Mucosa of rectum (tissue), 2 donors: ENCODE results near the gene RNF224.
"Not testable (repeated sequence)": the region's sequence is repeated elsewhere in the genome, so short reads cannot be mapped to it uniquely, and the experiment has no call there.

ENCODE experiments used
- H3K27ac ChIP-seq, 2 donors: one replicate each; pipeline ENCODE4 v1.7.0; 2013; ENCODE audit warnings: inconsistent platforms in 2 of 2, low read depth in 2 of 2, low read length in 2 of 2
- H3K27me3 ChIP-seq, 2 donors: one replicate each; pipeline ENCODE4 v1.7.0; 2013; ENCODE audit warnings: low read length in 2 of 2; ENCODE audit not compliant: control insufficient read depth in 2 of 2, insufficient read depth in 2 of 2
- H3K36me3 ChIP-seq, 2 donors: one replicate each; pipeline ENCODE4 v1.7.0; 2013; ENCODE audit warnings: low read length in 2 of 2; ENCODE audit not compliant: control insufficient read depth in 2 of 2, insufficient read depth in 2 of 2
- H3K4me1 ChIP-seq, 2 donors: one replicate each; pipeline ENCODE4 v1.7.0; 2013; ENCODE audit warnings: low read length in 2 of 2, mild to moderate bottlenecking in 1 of 2; ENCODE audit not compliant: control insufficient read depth in 2 of 2, insufficient read depth in 2 of 2
- H3K4me3 ChIP-seq, 2 donors: one replicate each; pipeline ENCODE4 v1.7.0; 2013; ENCODE audit warnings: low read length in 2 of 2
- H3K9ac ChIP-seq, 2 donors: one replicate each; pipeline ENCODE4 v1.7.0; 2013; ENCODE audit warnings: low read length in 2 of 2, low read depth in 1 of 2, mild to moderate bottlenecking in 1 of 2
- H3K9me3 ChIP-seq, 2 donors: one replicate each; pipeline ENCODE4 v1.7.0; 2013; ENCODE audit warnings: low read length in 2 of 2; ENCODE audit not compliant: control insufficient read depth in 2 of 2
- donor health status: healthy.
- donor health status: Normal muscosa, but diverticular disease.

RNF224 gene

GRCh38 chr9:137234758-137235423 lies 7.6 kb downstream of the RNF224 start:
- Histone ChIP-seq H3K4me1 (peaks cover 38 to 42% of the 10 kb centered on the region in 2 donors), H3K27me3 (peaks cover 13 to 31% of the 10 kb centered on the region in 2 donors), H3K9ac (no peak overlapping the region)

GRCh38 chr9:137235424-137236237 lies 8.3 kb downstream of the RNF224 start:
- Histone ChIP-seq H3K36me3 (no peaks in the 10 kb centered on the region), H3K27ac (no peak overlapping the region), H3K4me1 (peaks cover 36 to 43% of the 10 kb centered on the region in 2 donors), H3K27me3 (peaks cover 13 to 29% of the 10 kb centered on the region in 2 donors), H3K9ac (peak overlapping the region in 1 of 2 donors; percentile 65), H3K4me3 (no peak overlapping the region), H3K9me3 (no peaks in the 10 kb centered on the region)

More at GRCh38 chr9:137234758-137235423, 7.6 kb downstream of the RNF224 start:
- H3K9me3 ChIP-seq, result no peaks in the 10 kb centered on the region
- no peak overlapping the region for H3K4me3 ChIP-seq
- H3K27ac ChIP-seq, result no peak overlapping the region
- H3K36me3 ChIP-seq, result no peaks in the 10 kb centered on the region

- no peaks in the 10 kb centered on the region for H3K36me3 ChIP-seq
- peaks cover 11 to 28% of the 10 kb centered on the region in 2 donors for H3K27me3 ChIP-seq
- peaks cover 36 to 43% of the 10 kb centered on the region in 2 donors for H3K4me1 ChIP-seq
- H3K9ac ChIP-seq, result peak overlapping the region; percentile 63 to 65
- peak overlapping the region in 1 of 2 donors; percentile 23 for H3K27ac ChIP-seq
- peak overlapping the region; percentile 13 to 50 for H3K4me3 ChIP-seq
- no peaks in the 10 kb centered on the region for H3K9me3 ChIP-seq
These were observed 9.1 kb downstream of the RNF224 start for GRCh38 chr9:137236238-137236935.

GRCh38 chr9:137236936-137237421 lies 9.7 kb downstream of the RNF224 start:
- Histone ChIP-seq H3K27me3 (peaks cover 11 to 22% of the 10 kb centered on the region in 2 donors), H3K27ac (peak overlapping the region; percentile 75 to 80), H3K9ac (peak overlapping the region; percentile 63 to 65), H3K4me3 (peak overlapping the region; percentile 13 to 50), H3K9me3 (no peaks in the 10 kb centered on the region), H3K36me3 (peaks cover 0 to under 1% of the 10 kb centered on the region in 2 donors), H3K4me1 (peaks cover 36 to 43% of the 10 kb centered on the region in 2 donors)

- Histone ChIP-seq H3K36me3 (peaks cover 6 to 11% of the 10 kb centered on the region in 2 donors), H3K27ac (peak overlapping the region; percentile 75 to 80), H3K4me3 (peak overlapping the region in 1 of 2 donors; percentile 22), H3K9me3 (no peaks in the 10 kb centered on the region), H3K27me3 (peaks cover 11 to 14% of the 10 kb centered on the region in 2 donors), H3K9ac (peak overlapping the region in 1 of 2 donors; percentile 65), H3K4me1 (peaks cover 43 to 47% of the 10 kb centered on the region in 2 donors)
These were observed 10.7 kb downstream of the RNF224 start for GRCh38 chr9:137237759-137238726.

- H3K9me3 ChIP-seq, H3K27me3 ChIP-seq: not testable (repeated sequence)
- peak overlapping the region; percentile 72 to 94 for H3K9ac ChIP-seq
- peak overlapping the region; percentile 99 for H3K27ac ChIP-seq
- H3K36me3 ChIP-seq, result peaks cover 14 to 19% of the 10 kb centered on the region in 2 donors
- peak overlapping the region; percentile 71 to 78 for H3K4me3 ChIP-seq
- H3K4me1 ChIP-seq, result peaks cover 52 to 60% of the 10 kb centered on the region in 2 donors
These were observed 12.4 kb downstream of the RNF224 start for GRCh38 chr9:137239541-137240200.

- Histone ChIP-seq H3K9me3 (no peaks in the 10 kb centered on the region), H3K4me1 (peaks cover 52 to 60% of the 10 kb centered on the region in 2 donors)
These were observed 13.1 kb downstream of the RNF224 start for GRCh38 chr9:137240318-137240840.

GRCh38 chr9:137240841-137241489 lies 13.7 kb downstream of the RNF224 start, which contains the start of gene TUBB4B:
TUBB4B (plus strand) TSS chr9:137241287; CDS start chr9:137241361, 74 bp downstream.
- peaks cover 52 to 60% of the 10 kb centered on the region in 2 donors for H3K4me1 ChIP-seq
- H3K36me3 ChIP-seq, result peaks cover 14 to 19% of the 10 kb centered on the region in 2 donors
- H3K27ac ChIP-seq, result peak within 1 kb of the TSS; percentile 99
- H3K9ac ChIP-seq, result peak within 1 kb of the TSS; percentile 72 to 94
- H3K9me3 ChIP-seq, result no peaks in the 10 kb centered on the region
- peak within 1 kb of the TSS; percentile 75 to 85 for H3K4me3 ChIP-seq
- no peaks in the 10 kb centered on the region for H3K27me3 ChIP-seq

More at GRCh38 chr9:137240318-137240840, 13.1 kb downstream of the RNF224 start:
- H3K4me3 ChIP-seq, result peak overlapping the region; percentile 71 to 78
- H3K27ac ChIP-seq, result peak overlapping the region; percentile 99
- no peaks in the 10 kb centered on the region for H3K27me3 ChIP-seq
- peaks cover 14 to 19% of the 10 kb centered on the region in 2 donors for H3K36me3 ChIP-seq
- H3K9ac ChIP-seq, result peak overlapping the region; percentile 72 to 94
